A549 (cell line): ENCODE results near the gene DHX16. TPM values are rescaled to one million over a fixed set of nuclear protein-coding genes. Genes with fewer than 3 reads are reported as not detected.
"Not testable (repeated sequence)": the region's sequence is repeated elsewhere in the genome, so short reads cannot be mapped to it uniquely, and the experiment has no call there.

Experiments used
- ATAC-seq, 2 experiments: fragments of 200-7000 bp in 1 of 2; fragments of >200 bp in 1 of 2; cut with Nextera tagmentation in 1 of 2; cut with Tn5 transposase in 1 of 2; 3 replicates each; pipeline versions ENCODE4 v1.8.0 to v1.9.1; 2018 to 2020; ENCODE audit warnings: mild to moderate bottlenecking in 1 of 2, moderate library complexity in 1 of 2
- CTCF ChIA-PET: fragments of 300-600 bp; sonication (Branson Sonifier 250); formaldehyde crosslinking; extraction: SDS; loops from one replicate; lab custom pipeline; 2021; ENCODE audit warnings: antibody characterized with exemption, inconsistent platforms; lab: Yijun Ruan, JAX
- POLR2A ChIA-PET: fragments of 350-600 bp; formaldehyde crosslinking; extraction: SDS; loops from one replicate; lab custom pipeline; 2021; ENCODE audit warnings: antibody characterized with exemption, inconsistent platforms; lab: Yijun Ruan, JAX
- DNase-seq, 2 experiments: peaks; one replicate each; pipeline versions ENCODE4 v3.0.0 to v3.0.0-alpha.2; 2011 to 2016; ENCODE audit warnings: low read depth in 1 of 2, low spot score in 1 of 2
- FAIRE-seq: peaks from 2 replicates; lab custom pipeline; 2011; peaks lifted over from hg19 to GRCh38; lab: Jason Lieb, UNC
- H3K27ac ChIP-seq, 2 experiments: fragments of >200 bp; sonication (Bioruptor Twin); formaldehyde crosslinking; 3 replicates each; pipeline ENCODE4 v1.5.1; 2016 to 2017
- H3K4me1 ChIP-seq: fragments of >200 bp; sonication (Bioruptor Twin); formaldehyde crosslinking; 3 replicates; pipeline ENCODE4 v1.6.1; 2016
- H3K4me2 ChIP-seq: fragments of >200 bp; sonication (Bioruptor Twin); formaldehyde crosslinking; 3 replicates; pipeline ENCODE4 v1.6.1; 2016
- H3K4me3 ChIP-seq: fragments of >200 bp; sonication (Bioruptor Twin); formaldehyde crosslinking; 3 replicates; pipeline ENCODE4 v1.5.1; 2016
- H3K9me3 ChIP-seq: fragments of >200 bp; sonication (Bioruptor Twin); formaldehyde crosslinking; 3 replicates; pipeline ENCODE4 v1.6.1; 2016
- CHD2 ChIP-seq: fragments of 150-350 bp; IDR thresholded peaks from 2 replicates; pipeline ENCODE4 v1.6.1; 2014; ENCODE audit warnings: low read length; ENCODE audit not compliant: partially characterized antibody
- CTCF ChIP-seq: fragments of >200 bp; sonication (Bioruptor Twin); formaldehyde crosslinking; IDR thresholded peaks from 3 replicates; pipeline ENCODE4 v1.5.1; 2016
- E2F6 ChIP-seq: IDR thresholded peaks from 2 replicates; pipeline ENCODE4 v1.6.1; 2012; ENCODE audit warnings: low read depth, borderline replicate concordance
- EP300 ChIP-seq, 2 experiments: fragments of >200 bp; sonication (Bioruptor Twin); formaldehyde crosslinking; IDR thresholded peaks; 2 replicates in 1 of 2; 3 replicates in 1 of 2; pipeline ENCODE4 v1.6.1; 2016 to 2017
- ESRRA ChIP-seq: fragments of 150-350 bp; IDR thresholded peaks from 2 replicates; pipeline ENCODE4 v1.6.1; 2014; ENCODE audit warnings: mild to moderate bottlenecking, low read length, borderline replicate concordance
- HDAC2 ChIP-seq: fragments of 200-600 bp; sonication (generic); IDR thresholded peaks from 2 replicates; pipeline ENCODE4 v1.6.1; 2016
- HES2 ChIP-seq: fragments of >200 bp; sonication (Bioruptor Twin); formaldehyde crosslinking; IDR thresholded peaks from 2 replicates; pipeline ENCODE4 v1.6.1; 2016
- HEYL ChIP-seq: fragments of 250-450 bp; sonication (Bioruptor Pico); IDR thresholded peaks from 2 replicates; pipeline ENCODE4 v1.8.0; 2021; ENCODE audit warnings: mild to moderate bottlenecking, moderate library complexity
- HMGXB4 ChIP-seq: fragments of 250-450 bp; sonication (Bioruptor Pico); IDR thresholded peaks from 2 replicates; pipeline ENCODE4 v1.5.0; 2021; ENCODE audit warnings: mild to moderate bottlenecking, moderate library complexity, borderline replicate concordance
- HOXB5 ChIP-seq: fragments of 250-450 bp; sonication (Bioruptor Pico); IDR thresholded peaks from 2 replicates; pipeline ENCODE4 v1.5.0; 2020; ENCODE audit warnings: mild to moderate bottlenecking, moderate library complexity
- JUN ChIP-seq, 2 experiments: fragments of >200 bp; sonication (Bioruptor Twin); formaldehyde crosslinking; IDR thresholded peaks; 2 replicates in 1 of 2; 3 replicates in 1 of 2; pipeline ENCODE4 v1.6.1; 2016 to 2017
- KDM5A ChIP-seq: fragments of 200-600 bp; sonication (generic); IDR thresholded peaks from 2 replicates; pipeline ENCODE4 v1.6.1; 2016; ENCODE audit warnings: antibody characterized with exemption, mild to moderate bottlenecking
- MAFK ChIP-seq: fragments of 450-650 bp; IDR thresholded peaks from 2 replicates; pipeline ENCODE4 v1.6.1; 2014; ENCODE audit not compliant: partially characterized antibody
- MAX ChIP-seq: IDR thresholded peaks from 2 replicates; pipeline ENCODE4 v1.6.1; 2012
- MAZ ChIP-seq: fragments of 150-350 bp; IDR thresholded peaks from 2 replicates; pipeline ENCODE4 v1.6.1; 2014; ENCODE audit warnings: antibody characterized with exemption, low read depth, low read length, borderline replicate concordance
- PBX3 ChIP-seq: IDR thresholded peaks from 2 replicates; pipeline ENCODE4 v1.6.1; 2012
- PHF8 ChIP-seq: fragments of 200-600 bp; sonication (generic); IDR thresholded peaks from 2 replicates; pipeline ENCODE4 v1.6.1; 2016; ENCODE audit warnings: low read depth, mild to moderate bottlenecking, antibody characterized with exemption, moderate library complexity, borderline replicate concordance
- POLR2A ChIP-seq: IDR thresholded peaks from 2 replicates; pipeline ENCODE4 v1.6.1; 2012; ENCODE audit warnings: mild to moderate bottlenecking, low read length
- RAD21 ChIP-seq, 2 experiments: fragments of >200 bp in 1 of 2; sonication (Bioruptor Twin) in 1 of 2; formaldehyde crosslinking in 1 of 2; IDR thresholded peaks in 1 of 2; conservative IDR thresholded peaks in 1 of 2; 2 replicates in 1 of 2; 3 replicates in 1 of 2; pipeline ENCODE4 v1.6.1; 2012 to 2018; ENCODE audit warnings: inconsistent platforms in 1 of 2
- RCOR1 ChIP-seq: fragments of 150-350 bp; IDR thresholded peaks from 2 replicates; pipeline ENCODE4 v1.6.1; 2014; ENCODE audit warnings: antibody characterized with exemption, low read length, low read depth
- REST ChIP-seq: fragments of 200-600 bp; sonication (generic); IDR thresholded peaks from 2 replicates; pipeline ENCODE4 v1.6.1; 2016; ENCODE audit warnings: antibody characterized with exemption, mild to moderate bottlenecking, moderate library complexity
- SMC3 ChIP-seq: fragments of >200 bp; sonication (Bioruptor Twin); formaldehyde crosslinking; IDR thresholded peaks from 3 replicates; pipeline ENCODE4 v1.6.1; 2018; ENCODE audit warnings: inconsistent platforms
- TFCP2L1 ChIP-seq: fragments of 250-450 bp; sonication (Bioruptor Pico); IDR thresholded peaks from 2 replicates; pipeline ENCODE4 v1.5.0; 2021; ENCODE audit warnings: mild to moderate bottlenecking
- ZFP36 ChIP-seq: fragments of 450-650 bp; IDR thresholded peaks from 2 replicates; pipeline ENCODE4 v1.6.1; 2014; ENCODE audit warnings: borderline replicate concordance; ENCODE audit not compliant: partially characterized antibody
- WGBS: methylation state at CpG from one replicate; pipeline ENCODE4 v1.1.6; 2017; ENCODE audit errors: missing lambda C conversion rate; 5-methylcytosine and 5-hydroxymethylcytosine counted together
- polyA minus RNA-seq: library from RNA; depleted of rRNA, polyadenylated mRNA; stranded (reverse); fragments of >200 nt; gene quantifications from 2 replicates; pipeline ENCODE4 v1.2.3, GENCODE V29; 2011; rRNA and poly(A)+ RNA removed
- polyA plus RNA-seq, 4 experiments: library from polyadenylated mRNA; depleted of rRNA in 3 of 4; stranded (reverse); fragments of >200 nt; fragmentation: RNase III in 1 of 4; extraction: RNeasy Plus Mini Kit Qiagen cat#74134 plus additional on column Dnase treatment in 1 of 4; gene quantifications; 2 replicates in 3 of 4; 3 replicates in 1 of 4; pipeline ENCODE4 v1.2.3, GENCODE V29; 2011 to 2017

The DHX16 gene
- 31.3 and 31.6 TPM in 2 replicates for polyA plus RNA-seq (2011; rRNA removed)
- 37.0 and 37.5 TPM in 2 replicates for polyA plus RNA-seq (2012; cell fraction: cytosol; rRNA removed)
- 79.7 and 94.4 TPM in 2 replicates for polyA plus RNA-seq (2012; cell fraction: nucleus; rRNA removed)
- 27.7 to 31.6 TPM (median 30.3 TPM) in 3 replicates for polyA plus RNA-seq (2017; fragmentation: RNase III; extraction: RNeasy Plus Mini Kit Qiagen cat#74134 plus additional on column Dnase treatment)
- 39.6 and 40.0 TPM in 2 replicates for polyA minus RNA-seq

- ChIA-PET CTCF (interaction anchor here (0.6 to 17.1 kb wide), 25 partner anchors 8 to 509 kb away, joined by 3 to 539 read pairs (median 4); partner anchors contain the start of genes ATAT1, MDC1 and TUBB), POLR2A (interaction anchor here (0.6 to 1.2 kb wide), 5 partner anchors 49 to 68 kb away, joined by 3 to 5 read pairs (median 3); partner anchors contain the start of genes MRPS18B and PPP1R10)
- H3K4me3 ChIP-seq: peak within 1 kb of the TSS; percentile 79
- WGBS: 3% methylated on average over 24 of the region's 57 CpGs
- FAIRE-seq (no peak), DNase-seq (peak; percentile 82 to 97), ATAC-seq (peak; percentile 89 to 91)
- H3K4me2 ChIP-seq: peak within 1 kb of the TSS; percentile 85
- H3K27ac ChIP-seq: peak within 1 kb of the TSS; percentile 78 to 90
- TF ChIP-seq HOXB5 (CRISPR knock-in tag) (no peak), PHF8 (0 out of 2 replicates have a peak, but pooled peaks have one; percentile 37), HEYL (CRISPR knock-in tag) (no peak), CTCF (peak; percentile 74), SMC3 (peak; percentile 48; the same call in 2 of the 3 replicates), HES2 (no peak), MAZ (no peak), ESRRA (no peak), HDAC2 (no peak), RAD21 (conservative IDR thresholded peaks at IDR 0.05 in 1 of 2, IDR thresholded peaks at IDR 0.05 in 1 of 2) (peak; percentile 47 to 50; a peak in 4 of 5 replicates), TFCP2L1 (CRISPR knock-in tag) (no peak), MAX (peak; percentile 73), ZFP36 (no peak), PBX3 (0 out of 2 replicates have a peak, but pooled peaks have one; percentile 57), E2F6 (no peak), RCOR1 (no peak), REST (peak; percentile 36; the same call in 1 of the 2 replicates), CHD2 (peak; percentile 77), MAFK (no peak), JUN (IDR thresholded peaks at IDR 0.05) (peak in 1 of 2 experiments; percentile 78; a peak in 2 of 5 replicates), KDM5A (peak; percentile 60; the same call in 1 of the 2 replicates), EP300 (IDR thresholded peaks at IDR 0.05) (no peak), POLR2A (peak; percentile 24), HMGXB4 (CRISPR knock-in tag) (no peak)
- peaks cover 7% of the 10 kb centered on the region; the same call in 1 of the 3 replicates for H3K4me1 ChIP-seq
- H3K9me3 ChIP-seq: no peaks in the 10 kb centered on the region
Observed at GRCh38 chr6:30672445-30673253, at the start of gene DHX16. TSS of gene DHX16 (minus strand) at chr6:30673006. CDS start at chr6:30672841, 165 bp downstream.

- Histone ChIP-seq H3K27ac (peak overlapping the region; percentile 99 to 100), H3K4me1 (peaks cover 55% of the 10 kb centered on the region), H3K4me2 (peak overlapping the region; percentile 96), H3K4me3 (peak overlapping the region; percentile 98)
- ATAC-seq, H3K9me3 ChIP-seq, FAIRE-seq: not testable (repeated sequence)
- WGBS: 0% methylated on average over 9 of the region's 10 CpGs
- POLR2A ChIA-PET: interaction anchor here (1.2 to 3.5 kb wide), 6 partner anchors 23 to 60 kb away, joined by 3 to 12 read pairs (median 4); partner anchors contain the start of genes DHX16 and IER3
- CTCF ChIA-PET: interaction anchor here (0.7 to 18.8 kb wide), 38 partner anchors 10 to 368 kb away, joined by 3 to 539 read pairs (median 4); partner anchors contain the start of genes DDR1, DHX16, IER3 and NRM
- peak in 1 of 2 experiments; percentile 26 for DNase-seq
Observed at GRCh38 chr6:30722025-30722279, 49.1 kb upstream of the DHX16 start.
